MM.1S (cell line): ENCODE results near the gene R3HDM2.
A peak's percentile ranks its signal among the peaks of the same experiment; 100 is the strongest.

Source experiments
- DNase-seq: peaks from one replicate; pipeline ENCODE4 v3.0.0-alpha.2; 2015
- H2AFZ ChIP-seq: fragments of 300-600 bp; sonication (generic); 2 replicates; pipeline ENCODE4 v1.6.0; 2016; ENCODE audit warnings: antibody characterized with exemption, low read length
- H3F3A ChIP-seq: fragments of 300-600 bp; sonication (generic); 2 replicates; pipeline ENCODE4 v1.6.1; 2016; ENCODE audit warnings: mild to moderate bottlenecking, antibody characterized with exemption, low read length, moderate library complexity, mixed read lengths; ENCODE audit not compliant: insufficient read depth
- H3K27ac ChIP-seq: fragments of 300-600 bp; sonication (generic); 2 replicates; pipeline ENCODE4 v1.5.1; 2016; ENCODE audit warnings: mild to moderate bottlenecking, low read length
- H3K27me3 ChIP-seq: fragments of 300-600 bp; sonication (generic); replicated peaks from 2 replicates; pipeline ENCODE4 v1.6.0; 2016; ENCODE audit warnings: low read length; ENCODE audit not compliant: insufficient read depth
- H3K36me3 ChIP-seq: fragments of 300-600 bp; sonication (generic); replicated peaks from 2 replicates; pipeline ENCODE4 v1.6.1; 2016; ENCODE audit warnings: mild to moderate bottlenecking, low read length, mixed read lengths; ENCODE audit not compliant: insufficient read depth
- H3K4me1 ChIP-seq: fragments of 300-600 bp; sonication (generic); 2 replicates; pipeline ENCODE4 v1.6.1; 2016; ENCODE audit warnings: low read length, mixed read lengths
- H3K4me2 ChIP-seq: fragments of 300-600 bp; sonication (generic); 2 replicates; pipeline ENCODE4 v1.6.0; 2016; ENCODE audit warnings: low read depth, low read length
- H3K4me3 ChIP-seq: fragments of 300-600 bp; sonication (generic); 2 replicates; pipeline ENCODE4 v1.5.1; 2016; ENCODE audit warnings: low read length, mixed read lengths
- H3K79me2 ChIP-seq: fragments of 300-600 bp; sonication (generic); 2 replicates; pipeline ENCODE4 v1.6.1; 2016; ENCODE audit warnings: mixed run types, low read length, mixed read lengths
- H3K9ac ChIP-seq: fragments of 300-600 bp; sonication (generic); 2 replicates; pipeline ENCODE4 v1.6.1; 2016; ENCODE audit warnings: low read length, mixed read lengths
- H3K9me2 ChIP-seq: fragments of 300-600 bp; sonication (generic); replicated peaks from 2 replicates; pipeline ENCODE4 v1.6.1; 2016; ENCODE audit warnings: mild to moderate bottlenecking, low read length, mixed read lengths; ENCODE audit not compliant: insufficient read depth
- H3K9me3 ChIP-seq: fragments of 300-600 bp; sonication (generic); replicated peaks from 2 replicates; pipeline ENCODE4 v1.6.1; 2016; ENCODE audit warnings: mild to moderate bottlenecking, low read length, mixed read lengths; ENCODE audit not compliant: insufficient read depth
- H4K20me1 ChIP-seq: fragments of 300-600 bp; sonication (generic); 2 replicates; pipeline ENCODE4 v1.6.1; 2016; ENCODE audit warnings: mild to moderate bottlenecking, low read length, moderate library complexity, mixed read lengths; ENCODE audit not compliant: insufficient read depth
- CTCF ChIP-seq: fragments of 300-600 bp; sonication (generic); IDR thresholded peaks from 2 replicates; pipeline ENCODE4 v1.5.1; 2016; ENCODE audit warnings: antibody characterized with exemption, low read length, mixed read lengths
- EZH2 ChIP-seq: fragments of 300-600 bp; sonication (generic); optimal IDR thresholded peaks from 2 replicates; pipeline ENCODE3; 2017; ENCODE audit warnings: low read depth, mild to moderate bottlenecking, antibody characterized with exemption, low read length, mixed read lengths
- EZH2phosphoT487 ChIP-seq: fragments of 300-600 bp; sonication (generic); IDR thresholded peaks from 2 replicates; pipeline ENCODE4 v1.6.1; 2018; ENCODE audit warnings: antibody characterized with exemption, low read length

R3HDM2 gene

GRCh38 chr12:57230381-57231155 is 200.3 kb downstream of the R3HDM2 start:
- H3K4me1 ChIP-seq, result peaks cover 13% of the 10 kb centered on the region
- no peak for DNase-seq
- H3K79me2 ChIP-seq, result peaks cover 31% of the 10 kb centered on the region
- no peaks in the 10 kb centered on the region for H3K9me2 ChIP-seq
- H3K27ac ChIP-seq, result peak overlapping the region; percentile 79; the same call in 1 of the 2 replicates
- peak overlapping the region; percentile 87 for H3K4me3 ChIP-seq
- peak overlapping the region; percentile 90 for H3K9ac ChIP-seq
- H3K27me3 ChIP-seq, result no peaks in the 10 kb centered on the region
- peak overlapping the region; percentile 97 for H3K4me2 ChIP-seq
- H4K20me1 ChIP-seq, result no peaks in the 10 kb centered on the region
- no peaks in the 10 kb centered on the region for H3K9me3 ChIP-seq
- H3K36me3 ChIP-seq, result 0 out of 2 replicates have a peak, but pooled peaks cover 15% of the 10 kb centered on the region
- H2AFZ ChIP-seq, result peak overlapping the region; percentile 61; the same call in 1 of the 2 replicates
- H3F3A ChIP-seq, result no peaks in the 10 kb centered on the region
- TF ChIP-seq EZH2phosphoT487, result no peak
- TF ChIP-seq CTCF, result no peak
- TF ChIP-seq EZH2, result no peak

GRCh38 chr12:57229634-57230380 is 201.0 kb downstream of the R3HDM2 start, which contains the start of gene SHMT2:
Gene SHMT2 (plus strand): TSS chr12:57229711. CDS start chr12:57229779, 68 bp downstream.
- DNase-seq, result peak; percentile 97

More at GRCh38 chr12:57229634-57230380, 201.0 kb downstream of the R3HDM2 start, which contains the start of gene SHMT2:
- Histone ChIP-seq H3K27me3 (peaks cover 4% of the 10 kb centered on the region), H4K20me1 (no peaks in the 10 kb centered on the region), H3K9ac (peak within 1 kb of the TSS; percentile 90), H3K36me3 (0 out of 2 replicates have a peak, but pooled peaks cover 15% of the 10 kb centered on the region), H3K9me2 (no peaks in the 10 kb centered on the region), H3K4me2 (peak within 1 kb of the TSS; percentile 97), H3K4me1 (peaks cover 20% of the 10 kb centered on the region), H3F3A (no peaks in the 10 kb centered on the region), H3K27ac (peak within 1 kb of the TSS; percentile 79), H3K9me3 (no peaks in the 10 kb centered on the region), H3K4me3 (peak within 1 kb of the TSS; percentile 87), H3K79me2 (peaks cover 31% of the 10 kb centered on the region), H2AFZ (peak within 1 kb of the TSS; percentile 74)
- TF ChIP-seq EZH2phosphoT487 (no peak), EZH2 (no peak), CTCF (no peak)
